Inflammatory macrophage treated with lipopolysaccharide for 1 hour (primary cell): ENCODE data around the gene RBM25.
"Not testable (repeated sequence)": the region's sequence is repeated elsewhere in the genome, so short reads cannot be mapped to it uniquely, and the experiment has no call there.

Experiments
- DNase-seq, 2 donors: peaks; one replicate each; pipeline ENCODE4 v3.0.0-alpha.2; 2020 to 2022

Gene RBM25

GRCh38 chr14:73058224-73058921 is at the start of gene RBM25:
Gene RBM25, plus strand, starts transcription at chr14:73058534. Its CDS starts 13,108 bp downstream, at chr14:73071642.
- DNase-seq = peak; percentile 98 to 99

GRCh38 chr14:73011189-73011588 is 47.1 kb upstream of the RBM25 start:
- DNase-seq = not testable (repeated sequence)

- DNase-seq = no peak
These were observed 44.2 kb upstream of the RBM25 start for GRCh38 chr14:73014105-73014504.

GRCh38 chr14:73015552-73015951 is 42.8 kb upstream of the RBM25 start:
- not testable (repeated sequence) for DNase-seq

- DNase-seq = not testable (repeated sequence)
These were observed 42.3 kb upstream of the RBM25 start for GRCh38 chr14:73016011-73016410.

- no peak for DNase-seq
These were observed 36.3 kb upstream of the RBM25 start for GRCh38 chr14:73022051-73022450.

GRCh38 chr14:73025544-73025943 is 32.8 kb upstream of the RBM25 start:
- no peak for DNase-seq

- DNase-seq = no peak
These were observed 32.0 kb upstream of the RBM25 start for GRCh38 chr14:73026243-73026844.

- peak; percentile 97 to 99 for DNase-seq
These were observed 31.3 kb upstream of the RBM25 start, which contains the start of gene ZFYVE1 for GRCh38 chr14:73026845-73027542. Gene ZFYVE1, minus strand, starts transcription at chr14:73027106. Its CDS starts 2,598 bp downstream, at chr14:73024508.

GRCh38 chr14:73027546-73027945 is 30.8 kb upstream of the RBM25 start:
- DNase-seq = no peak

GRCh38 chr14:73027984-73028383 is 30.4 kb upstream of the RBM25 start:
- DNase-seq = no peak

- not testable (repeated sequence) for DNase-seq
These were observed 21.5 kb upstream of the RBM25 start for GRCh38 chr14:73036706-73037450.

- DNase-seq = no peak
These were observed 10.5 kb upstream of the RBM25 start for GRCh38 chr14:73047808-73048207.

GRCh38 chr14:73049428-73049827 is 8.9 kb upstream of the RBM25 start:
- DNase-seq = no peak

- no peak for DNase-seq
These were observed 3.1 kb upstream of the RBM25 start for GRCh38 chr14:73055251-73055650.

- no peak for DNase-seq
These were observed 450 bp upstream of the RBM25 start for GRCh38 chr14:73057944-73058223.

GRCh38 chr14:73058922-73059673 is 764 bp downstream of the RBM25 start:
- peak; percentile 54 to 60 for DNase-seq

- DNase-seq = no peak
These were observed 11.3 kb downstream of the RBM25 start for GRCh38 chr14:73069585-73069984.

- peak; percentile 13 to 30 for DNase-seq
These were observed 32.7 kb downstream of the RBM25 start for GRCh38 chr14:73091044-73091443.

GRCh38 chr14:73097421-73097820 is 39.1 kb downstream of the RBM25 start:
- no peak for DNase-seq

GRCh38 chr14:73100334-73100733 is 42.0 kb downstream of the RBM25 start:
- no peak for DNase-seq

GRCh38 chr14:73102806-73103497 is 44.6 kb downstream of the RBM25 start:
- no peak for DNase-seq
